Astrocyte (in vitro differentiated cells and primary cell): ENCODE measurements around the gene SLC25A42. TPM values are rescaled to one million over a fixed set of nuclear protein-coding genes. Genes with fewer than 3 reads are reported as not detected.
"Not testable (repeated sequence)": the region's sequence is repeated elsewhere in the genome, so short reads cannot be mapped to it uniquely, and the experiment has no call there.

Experiments
- DNase-seq: peaks from one replicate; pipeline ENCODE4 v3.0.0-alpha.2; 2010; ENCODE audit warnings: low read depth
- FAIRE-seq: peaks from 2 replicates; lab custom pipeline; 2011; peaks lifted over from hg19 to GRCh38; lab: Jason Lieb, UNC
- H2AFZ ChIP-seq: 2 replicates; pipeline ENCODE4 v1.6.0; 2012; ENCODE audit warnings: low read depth, low read length, inconsistent platforms
- H3K27ac ChIP-seq: 2 replicates; pipeline ENCODE4 v1.5.1; 2011; ENCODE audit warnings: low read depth, low read length, inconsistent platforms
- H3K27me3 ChIP-seq: 2 replicates; pipeline ENCODE4 v1.6.0; 2011; ENCODE audit warnings: low read length, inconsistent platforms; ENCODE audit not compliant: insufficient read depth
- H3K36me3 ChIP-seq: 2 replicates; pipeline ENCODE4 v1.5.1; 2011; ENCODE audit warnings: low read length, inconsistent platforms; ENCODE audit not compliant: insufficient read depth
- H3K4me1 ChIP-seq: 2 replicates; pipeline ENCODE4 v1.5.1; 2011; ENCODE audit warnings: low read length, inconsistent platforms; ENCODE audit not compliant: insufficient read depth
- H3K4me2 ChIP-seq: 2 replicates; pipeline ENCODE4 v1.6.0; 2012; ENCODE audit warnings: low read length, inconsistent platforms
- H3K4me3 ChIP-seq: 2 replicates; pipeline ENCODE4 v1.5.1; 2011; ENCODE audit warnings: low read depth, mild to moderate bottlenecking, low read length, inconsistent platforms; ENCODE audit not compliant: insufficient read depth
- H3K79me2 ChIP-seq: 2 replicates; pipeline ENCODE4 v1.6.0; 2012; ENCODE audit warnings: mild to moderate bottlenecking, low read length, inconsistent platforms; ENCODE audit not compliant: insufficient read depth
- H3K9ac ChIP-seq: 2 replicates; pipeline ENCODE4 v1.6.0; 2012; ENCODE audit warnings: mild to moderate bottlenecking, low read length, inconsistent platforms
- H3K9me3 ChIP-seq: 2 replicates; pipeline ENCODE4 v1.5.1; 2012; ENCODE audit warnings: low read depth, mild to moderate bottlenecking, low read length, inconsistent platforms; ENCODE audit not compliant: insufficient read depth
- H4K20me1 ChIP-seq: 2 replicates; pipeline ENCODE4 v1.6.0; 2012; ENCODE audit warnings: low read length, inconsistent platforms; ENCODE audit not compliant: insufficient read depth
- H3K27ac Mint-ChIP-seq: one replicate; pipeline ENCODE4 v1.8.0; 2021; ENCODE audit warnings: mild to moderate bottlenecking, mixed read lengths; ENCODE audit not compliant: unreplicated experiment
- H3K27me3 Mint-ChIP-seq: one replicate; pipeline ENCODE4 v1.8.0; 2021; ENCODE audit warnings: low read depth, mixed read lengths; ENCODE audit not compliant: unreplicated experiment
- H3K36me3 Mint-ChIP-seq: one replicate; pipeline ENCODE4 v1.8.0; 2021; ENCODE audit warnings: low read depth, mixed read lengths; ENCODE audit not compliant: unreplicated experiment
- H3K4me1 Mint-ChIP-seq: one replicate; pipeline ENCODE4 v1.8.0; 2021; ENCODE audit warnings: low read depth, mixed read lengths; ENCODE audit not compliant: unreplicated experiment
- H3K4me3 Mint-ChIP-seq: one replicate; pipeline ENCODE4 v1.8.0; 2021; ENCODE audit warnings: mild to moderate bottlenecking, moderate library complexity, mixed read lengths; ENCODE audit not compliant: unreplicated experiment
- H3K9me3 Mint-ChIP-seq: one replicate; pipeline ENCODE4 v1.8.0; 2021; ENCODE audit warnings: mild to moderate bottlenecking, mixed read lengths; ENCODE audit not compliant: unreplicated experiment
- CTCF ChIP-seq: IDR thresholded peaks from 2 replicates; pipeline ENCODE4 v1.5.1; 2011; ENCODE audit warnings: low read depth, mild to moderate bottlenecking, inconsistent platforms, low read length, moderate library complexity; ENCODE audit not compliant: insufficient read depth
- EZH2 ChIP-seq: IDR thresholded peaks from 2 replicates; pipeline ENCODE4 v1.6.1; 2012; ENCODE audit warnings: mild to moderate bottlenecking, low read length, inconsistent platforms; ENCODE audit not compliant: insufficient read depth
- total RNA-seq: library from RNA; stranded (reverse); gene quantifications from 2 replicates; pipeline ENCODE4 v1.2.1, GENCODE V29; 2021

SLC25A42 gene
- total RNA-seq, 1 donor from 2014 or later, result 7.6 TPM

DNA sequence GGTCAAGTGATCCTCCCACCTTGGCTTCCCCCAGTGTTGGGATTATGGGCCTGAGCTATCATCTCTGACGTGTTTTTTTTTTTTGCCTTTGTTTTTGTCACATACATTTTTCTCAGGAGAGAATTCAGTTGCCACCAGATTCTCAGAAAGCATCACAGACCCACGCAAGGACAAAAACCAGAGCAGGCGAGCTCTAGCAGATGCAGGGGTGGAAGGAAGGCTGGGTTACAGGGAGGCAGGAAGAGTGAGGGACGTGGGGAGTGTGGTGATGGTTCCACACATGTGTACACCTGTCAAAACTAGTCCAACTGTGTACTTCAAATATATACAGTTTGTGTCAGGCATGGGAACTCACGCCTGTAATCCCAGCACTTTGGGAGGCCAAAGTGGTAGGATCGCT is 70.2 kb downstream of the SLC25A42 start:
- no peak for TF ChIP-seq EZH2
- no peak for TF ChIP-seq CTCF
- Histone ChIP-seq H2AFZ (no peak overlapping the region), H3K27ac (no peak overlapping the region), H3K27me3 (no peaks in the 10 kb centered on the region), H3K4me1 (peaks cover 8% of the 10 kb centered on the region), H3K4me2 (no peak overlapping the region), H3K9ac (no peak overlapping the region), H3K9me3 (peaks cover 5% of the 10 kb centered on the region), H3K4me3 (no peak overlapping the region), H4K20me1 (peaks cover 3% of the 10 kb centered on the region), H3K79me2 (peaks cover 12% of the 10 kb centered on the region), H3K36me3 (no peaks in the 10 kb centered on the region)
- Mint-ChIP-seq H3K4me3 (no peak overlapping the region), H3K9me3 (peaks cover 4% of the 10 kb centered on the region), H3K27me3 (no peaks in the 10 kb centered on the region), H3K27ac (no peak overlapping the region), H3K36me3 (peaks cover 24% of the 10 kb centered on the region), H3K4me1 (peaks cover 3% of the 10 kb centered on the region)
- DNase-seq, result no peak
- no peak for FAIRE-seq

DNA sequence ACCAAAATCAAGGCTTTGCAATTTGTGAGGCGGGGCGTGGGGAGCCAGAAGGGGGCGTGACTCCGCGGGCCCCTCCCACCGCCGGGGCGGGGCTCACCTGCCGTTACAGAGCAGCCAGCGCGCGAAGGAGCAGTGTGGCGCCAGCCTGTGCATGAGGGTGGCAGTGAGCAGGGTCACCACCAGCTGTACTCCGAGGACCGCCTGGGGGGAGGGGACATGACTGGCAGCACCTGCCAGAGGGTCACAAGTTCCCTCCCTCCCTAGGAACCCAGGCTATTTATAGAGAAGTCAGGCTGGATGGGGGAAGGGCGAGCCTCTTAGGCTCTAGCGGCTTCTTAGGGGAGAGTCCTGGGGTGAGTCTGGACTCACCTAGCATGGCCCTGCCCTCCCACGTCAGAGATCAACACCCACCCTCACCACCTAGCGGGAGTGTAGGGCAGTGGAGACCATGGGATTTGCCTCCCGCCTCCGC is 70.9 kb downstream of the SLC25A42 start:
- TF ChIP-seq EZH2, result no peak
- no peak for TF ChIP-seq CTCF
- H3K9me3 ChIP-seq, result peaks cover 5% of the 10 kb centered on the region
- no peak overlapping the region for H3K9ac ChIP-seq
- no peak overlapping the region for H2AFZ ChIP-seq
- H3K36me3 ChIP-seq, result no peaks in the 10 kb centered on the region
- no peaks in the 10 kb centered on the region for H3K27me3 ChIP-seq
- Mint-ChIP-seq H3K4me3 (no peak overlapping the region), H3K9me3 (peaks cover 4% of the 10 kb centered on the region), H3K27ac (no peak overlapping the region), H3K4me1 (peaks cover 3% of the 10 kb centered on the region), H3K27me3 (no peaks in the 10 kb centered on the region), H3K36me3 (peaks cover 21% of the 10 kb centered on the region)
- no peak overlapping the region for H3K4me2 ChIP-seq
- H3K79me2 ChIP-seq, result peaks cover 12% of the 10 kb centered on the region
- DNase-seq (no peak), FAIRE-seq (no peak)
- no peak overlapping the region for H3K4me3 ChIP-seq
- no peak overlapping the region for H3K27ac ChIP-seq
- H3K4me1 ChIP-seq, result peaks cover 8% of the 10 kb centered on the region
- peaks cover 3% of the 10 kb centered on the region for H4K20me1 ChIP-seq

DNA sequence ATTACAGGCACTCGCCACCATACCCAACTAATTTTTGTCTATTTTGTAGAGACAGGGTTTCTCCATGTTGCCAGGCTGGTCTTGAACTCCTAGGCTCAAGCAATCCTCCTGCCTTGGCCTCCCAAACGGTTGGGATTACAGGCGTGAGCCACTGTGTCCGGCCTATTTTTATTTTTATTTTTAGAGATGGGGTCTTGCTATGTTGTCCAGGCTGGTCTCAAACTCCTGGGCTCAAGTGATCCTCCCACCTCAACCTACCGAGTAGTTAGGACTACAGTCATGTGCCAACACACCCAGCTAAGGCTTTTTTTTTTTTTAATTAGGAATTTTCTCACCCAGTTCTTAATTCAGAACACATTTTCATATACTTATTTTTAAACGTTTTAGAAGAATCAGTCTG is 71.9 kb downstream of the SLC25A42 start:
- H3K27ac Mint-ChIP-seq, H3K4me1 ChIP-seq, H3K36me3 ChIP-seq, H4K20me1 ChIP-seq, FAIRE-seq, H3K27me3 ChIP-seq, H3K4me1 Mint-ChIP-seq, DNase-seq, H2AFZ ChIP-seq, H3K27ac ChIP-seq, H3K9ac ChIP-seq, H3K4me3 ChIP-seq, H3K9me3 Mint-ChIP-seq, H3K27me3 Mint-ChIP-seq, H3K9me3 ChIP-seq, H3K4me3 Mint-ChIP-seq, H3K4me2 ChIP-seq: not testable (repeated sequence)
- peaks cover 15% of the 10 kb centered on the region for H3K36me3 Mint-ChIP-seq
- H3K79me2 ChIP-seq, result peaks cover 12% of the 10 kb centered on the region
